MM.1S (cell line): Measurements from ENCODE around the gene STEAP4.

Experiments
- DNase-seq: peaks from one replicate; pipeline ENCODE4 v3.0.0-alpha.2; 2015
- H2AFZ ChIP-seq: fragments of 300-600 bp; sonication (generic); 2 replicates; pipeline ENCODE4 v1.6.0; 2016; ENCODE audit warnings: antibody characterized with exemption, low read length
- H3F3A ChIP-seq: fragments of 300-600 bp; sonication (generic); 2 replicates; pipeline ENCODE4 v1.6.1; 2016; ENCODE audit warnings: mild to moderate bottlenecking, antibody characterized with exemption, low read length, moderate library complexity, mixed read lengths; ENCODE audit not compliant: insufficient read depth
- H3K27ac ChIP-seq: fragments of 300-600 bp; sonication (generic); 2 replicates; pipeline ENCODE4 v1.5.1; 2016; ENCODE audit warnings: mild to moderate bottlenecking, low read length
- H3K27me3 ChIP-seq: fragments of 300-600 bp; sonication (generic); replicated peaks from 2 replicates; pipeline ENCODE4 v1.6.0; 2016; ENCODE audit warnings: low read length; ENCODE audit not compliant: insufficient read depth
- H3K36me3 ChIP-seq: fragments of 300-600 bp; sonication (generic); replicated peaks from 2 replicates; pipeline ENCODE4 v1.6.1; 2016; ENCODE audit warnings: mild to moderate bottlenecking, low read length, mixed read lengths; ENCODE audit not compliant: insufficient read depth
- H3K4me1 ChIP-seq: fragments of 300-600 bp; sonication (generic); 2 replicates; pipeline ENCODE4 v1.6.1; 2016; ENCODE audit warnings: low read length, mixed read lengths
- H3K4me2 ChIP-seq: fragments of 300-600 bp; sonication (generic); 2 replicates; pipeline ENCODE4 v1.6.0; 2016; ENCODE audit warnings: low read depth, low read length
- H3K4me3 ChIP-seq: fragments of 300-600 bp; sonication (generic); 2 replicates; pipeline ENCODE4 v1.5.1; 2016; ENCODE audit warnings: low read length, mixed read lengths
- H3K79me2 ChIP-seq: fragments of 300-600 bp; sonication (generic); 2 replicates; pipeline ENCODE4 v1.6.1; 2016; ENCODE audit warnings: mixed run types, low read length, mixed read lengths
- H3K9ac ChIP-seq: fragments of 300-600 bp; sonication (generic); 2 replicates; pipeline ENCODE4 v1.6.1; 2016; ENCODE audit warnings: low read length, mixed read lengths
- H3K9me2 ChIP-seq: fragments of 300-600 bp; sonication (generic); replicated peaks from 2 replicates; pipeline ENCODE4 v1.6.1; 2016; ENCODE audit warnings: mild to moderate bottlenecking, low read length, mixed read lengths; ENCODE audit not compliant: insufficient read depth
- H3K9me3 ChIP-seq: fragments of 300-600 bp; sonication (generic); replicated peaks from 2 replicates; pipeline ENCODE4 v1.6.1; 2016; ENCODE audit warnings: mild to moderate bottlenecking, low read length, mixed read lengths; ENCODE audit not compliant: insufficient read depth
- H4K20me1 ChIP-seq: fragments of 300-600 bp; sonication (generic); 2 replicates; pipeline ENCODE4 v1.6.1; 2016; ENCODE audit warnings: mild to moderate bottlenecking, low read length, moderate library complexity, mixed read lengths; ENCODE audit not compliant: insufficient read depth
- CTCF ChIP-seq: fragments of 300-600 bp; sonication (generic); IDR thresholded peaks from 2 replicates; pipeline ENCODE4 v1.5.1; 2016; ENCODE audit warnings: antibody characterized with exemption, low read length, mixed read lengths
- EZH2 ChIP-seq: fragments of 300-600 bp; sonication (generic); optimal IDR thresholded peaks from 2 replicates; pipeline ENCODE3; 2017; ENCODE audit warnings: low read depth, mild to moderate bottlenecking, antibody characterized with exemption, low read length, mixed read lengths
- EZH2phosphoT487 ChIP-seq: fragments of 300-600 bp; sonication (generic); IDR thresholded peaks from 2 replicates; pipeline ENCODE4 v1.6.1; 2018; ENCODE audit warnings: antibody characterized with exemption, low read length

Gene STEAP4

GRCh38 chr7:88347090-88347489 is 40.4 kb upstream of the STEAP4 start:
- no peak overlapping the region for H2AFZ ChIP-seq
- H3F3A ChIP-seq, result no peaks in the 10 kb centered on the region
- no peaks in the 10 kb centered on the region for H3K36me3 ChIP-seq
- no peak for DNase-seq
- no peaks in the 10 kb centered on the region for H3K4me1 ChIP-seq
- H3K4me3 ChIP-seq, result no peak overlapping the region
- no peak overlapping the region for H3K27ac ChIP-seq
- H3K4me2 ChIP-seq, result no peak overlapping the region
- no peak overlapping the region for H3K9ac ChIP-seq
- H4K20me1 ChIP-seq, result no peaks in the 10 kb centered on the region
- H3K79me2 ChIP-seq, result no peaks in the 10 kb centered on the region
- no peaks in the 10 kb centered on the region for H3K9me2 ChIP-seq
- H3K27me3 ChIP-seq, result no peaks in the 10 kb centered on the region
- TF ChIP-seq CTCF (no peak), EZH2phosphoT487 (no peak), EZH2 (no peak)
- no peaks in the 10 kb centered on the region for H3K9me3 ChIP-seq

- Histone ChIP-seq H3K9me2 (no peaks in the 10 kb centered on the region), H3K9ac (no peak overlapping the region), H2AFZ (no peak overlapping the region), H3K9me3 (no peaks in the 10 kb centered on the region), H3K36me3 (no peaks in the 10 kb centered on the region), H4K20me1 (no peaks in the 10 kb centered on the region), H3K27me3 (no peaks in the 10 kb centered on the region), H3K79me2 (no peaks in the 10 kb centered on the region), H3F3A (no peaks in the 10 kb centered on the region), H3K4me1 (no peaks in the 10 kb centered on the region), H3K4me2 (no peak overlapping the region), H3K27ac (no peak overlapping the region), H3K4me3 (no peak overlapping the region)
- no peak for DNase-seq
- TF ChIP-seq EZH2 (no peak), EZH2phosphoT487 (no peak), CTCF (no peak)
Measured at GRCh38 chr7:88346357-88346756, 39.7 kb upstream of the STEAP4 start.

- H3F3A ChIP-seq, result no peaks in the 10 kb centered on the region
- no peak overlapping the region for H3K9ac ChIP-seq
- no peak overlapping the region for H3K27ac ChIP-seq
- no peaks in the 10 kb centered on the region for H3K27me3 ChIP-seq
- H3K9me2 ChIP-seq, result no peaks in the 10 kb centered on the region
- H4K20me1 ChIP-seq, result no peaks in the 10 kb centered on the region
- no peak overlapping the region for H2AFZ ChIP-seq
- no peaks in the 10 kb centered on the region for H3K36me3 ChIP-seq
- no peaks in the 10 kb centered on the region for H3K4me1 ChIP-seq
- no peak overlapping the region for H3K4me3 ChIP-seq
- H3K4me2 ChIP-seq, result no peak overlapping the region
- DNase-seq, result no peak
- TF ChIP-seq EZH2phosphoT487 (no peak), CTCF (no peak), EZH2 (no peak)
- no peaks in the 10 kb centered on the region for H3K79me2 ChIP-seq
- no peaks in the 10 kb centered on the region for H3K9me3 ChIP-seq
Measured at GRCh38 chr7:88344956-88345832, 38.5 kb upstream of the STEAP4 start.
